ENCODE results near the gene ARRDC5.

DNA sequence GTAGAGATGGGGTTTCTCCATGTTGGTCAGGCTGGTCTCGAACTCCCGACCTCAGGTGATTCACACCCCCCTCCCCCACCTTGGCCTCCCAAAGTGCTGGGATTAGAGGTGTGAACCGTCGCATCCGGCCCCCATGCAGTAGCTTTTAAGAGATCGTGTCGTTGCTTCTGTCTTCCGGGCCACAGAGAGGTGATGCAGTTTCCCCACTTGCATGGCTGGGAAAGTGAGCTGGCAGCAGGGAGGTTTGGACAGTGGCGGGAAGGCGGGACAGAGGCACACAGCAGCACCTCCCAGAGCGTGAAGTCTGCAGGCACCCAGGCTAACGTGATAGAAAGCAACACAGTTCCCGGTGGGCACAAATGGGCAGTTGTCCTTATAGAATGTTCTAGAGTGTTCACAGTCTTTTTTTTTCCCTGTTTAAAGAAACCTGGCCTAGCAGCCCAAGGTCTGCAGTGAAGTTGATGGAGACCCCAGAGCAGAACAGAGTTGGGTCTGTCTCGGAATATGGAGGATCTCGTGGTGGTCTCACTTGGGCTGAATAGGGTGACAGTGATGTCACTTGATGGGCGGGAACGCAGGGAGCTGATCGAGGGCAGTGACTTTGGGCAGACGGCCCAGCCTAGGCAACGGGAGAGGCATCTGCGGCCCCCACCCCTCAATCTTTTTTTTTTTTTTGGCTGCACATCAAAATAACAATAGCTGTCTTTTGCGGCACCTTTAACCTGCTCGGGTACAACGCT lies 11.5 kb upstream of the ARRDC5 start:
- TF ChIP-seq, protein P1, sequence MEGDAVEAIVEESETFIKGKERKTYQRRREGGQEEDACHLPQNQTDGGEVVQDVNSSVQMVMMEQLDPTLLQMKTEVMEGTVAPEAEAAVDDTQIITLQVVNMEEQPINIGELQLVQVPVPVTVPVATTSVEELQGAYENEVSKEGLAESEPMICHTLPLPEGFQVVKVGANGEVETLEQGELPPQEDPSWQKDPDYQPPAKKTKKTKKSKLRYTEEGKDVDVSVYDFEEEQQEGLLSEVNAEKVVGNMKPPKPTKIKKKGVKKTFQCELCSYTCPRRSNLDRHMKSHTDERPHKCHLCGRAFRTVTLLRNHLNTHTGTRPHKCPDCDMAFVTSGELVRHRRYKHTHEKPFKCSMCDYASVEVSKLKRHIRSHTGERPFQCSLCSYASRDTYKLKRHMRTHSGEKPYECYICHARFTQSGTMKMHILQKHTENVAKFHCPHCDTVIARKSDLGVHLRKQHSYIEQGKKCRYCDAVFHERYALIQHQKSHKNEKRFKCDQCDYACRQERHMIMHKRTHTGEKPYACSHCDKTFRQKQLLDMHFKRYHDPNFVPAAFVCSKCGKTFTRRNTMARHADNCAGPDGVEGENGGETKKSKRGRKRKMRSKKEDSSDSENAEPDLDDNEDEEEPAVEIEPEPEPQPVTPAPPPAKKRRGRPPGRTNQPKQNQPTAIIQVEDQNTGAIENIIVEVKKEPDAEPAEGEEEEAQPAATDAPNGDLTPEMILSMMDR (optimal IDR thresholded peaks at IDR 0.05 in 1 of 3, IDR thresholded peaks at IDR 0.05 in 1 of 3, conservative IDR thresholded peaks at IDR 0.05 in 1 of 3; ENCODE audit: extremely low read depth in 1 of 3, insufficient read depth in 2 of 3, low read length in 3 of 3), result no peak
- no peak for TF ChIP-seq EZH2 (IDR thresholded peaks at IDR 0.05; ENCODE audit: low read length)

Data from keratinocyte (primary cell).